ENCODE measurements around the gene NR1H3.

Gene NR1H3

DNA sequence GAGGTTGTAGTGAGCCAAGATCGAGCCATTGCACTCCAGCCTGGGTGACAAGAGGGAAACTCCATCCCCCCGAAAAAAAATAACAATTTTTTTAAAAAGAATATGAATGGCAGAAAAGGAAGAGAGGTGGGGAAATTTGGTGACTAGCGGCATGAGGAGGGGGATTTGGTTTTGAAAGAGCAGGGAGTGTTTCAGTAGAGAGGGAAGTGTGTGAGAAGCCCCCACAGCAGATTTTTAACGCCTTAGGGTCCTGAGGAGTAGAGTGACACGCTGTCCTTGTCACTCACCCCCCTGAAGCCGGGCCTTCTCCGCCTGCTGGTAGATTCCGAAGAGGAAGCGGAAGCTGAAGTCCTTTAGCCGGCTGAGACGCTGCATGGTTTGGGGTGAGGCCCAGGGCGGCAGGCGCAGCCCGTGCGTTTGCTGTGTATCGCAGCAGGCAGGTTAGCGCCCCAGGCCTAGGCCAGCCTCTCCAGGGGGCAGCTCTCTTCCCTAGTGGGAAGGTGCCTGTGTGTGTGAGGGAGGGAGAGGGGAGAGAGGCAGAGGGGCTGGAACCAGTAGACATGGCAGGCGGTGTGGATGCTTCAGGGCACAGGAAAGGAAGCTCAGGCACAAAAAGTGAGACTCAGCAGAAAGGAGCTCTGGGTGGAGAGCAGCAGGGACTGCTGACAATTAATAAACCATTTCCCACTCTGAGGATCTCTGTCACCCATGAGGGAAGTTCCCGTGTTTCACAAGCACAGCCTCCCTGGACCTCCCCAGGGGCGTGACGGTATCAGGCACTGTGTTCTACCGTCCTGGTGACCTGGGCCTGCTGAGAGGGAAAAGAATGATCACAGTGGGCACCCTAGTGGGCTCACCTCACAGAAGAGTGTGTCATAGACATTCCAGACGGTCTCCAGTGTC, 13.1 kb upstream of the NR1H3 start:
- no peak for DNase-seq

DNA sequence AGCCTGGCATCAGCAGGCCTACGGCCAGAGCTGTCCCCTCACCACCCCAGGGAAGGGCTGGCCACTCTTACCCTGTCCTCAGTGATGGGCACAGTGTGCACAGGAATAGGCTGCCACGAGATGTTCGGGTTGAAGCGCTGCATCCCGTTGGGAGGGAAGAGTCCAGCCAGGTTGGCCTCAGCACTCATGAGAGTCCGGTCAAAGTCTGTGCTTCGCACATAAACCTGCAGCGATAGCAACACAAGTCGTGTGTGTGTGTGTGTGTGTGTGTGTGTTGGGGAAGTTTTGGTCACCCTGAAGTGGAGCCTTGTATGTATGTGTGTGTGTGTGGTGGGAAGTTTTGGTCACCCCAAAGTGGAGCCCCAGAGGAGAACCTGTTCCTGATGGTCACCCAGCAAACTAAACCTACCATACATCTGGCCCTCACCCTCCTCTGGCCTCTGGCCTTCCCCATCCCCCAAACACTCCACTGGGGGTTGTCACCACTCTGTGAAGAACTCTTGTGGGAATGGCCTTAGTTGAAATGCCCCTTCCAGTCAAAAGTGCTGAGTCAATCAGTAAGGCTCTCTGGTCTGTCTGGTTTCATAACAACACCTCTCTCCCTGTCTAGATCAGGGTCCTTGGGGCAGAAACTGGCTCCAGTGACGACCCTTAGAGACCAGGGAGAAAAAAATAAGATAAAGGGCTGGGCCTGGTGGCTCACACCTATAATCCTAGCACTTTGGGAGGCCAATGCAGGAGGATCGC, 12.0 kb upstream of the NR1H3 start:
- DNase-seq: no peak

DNA sequence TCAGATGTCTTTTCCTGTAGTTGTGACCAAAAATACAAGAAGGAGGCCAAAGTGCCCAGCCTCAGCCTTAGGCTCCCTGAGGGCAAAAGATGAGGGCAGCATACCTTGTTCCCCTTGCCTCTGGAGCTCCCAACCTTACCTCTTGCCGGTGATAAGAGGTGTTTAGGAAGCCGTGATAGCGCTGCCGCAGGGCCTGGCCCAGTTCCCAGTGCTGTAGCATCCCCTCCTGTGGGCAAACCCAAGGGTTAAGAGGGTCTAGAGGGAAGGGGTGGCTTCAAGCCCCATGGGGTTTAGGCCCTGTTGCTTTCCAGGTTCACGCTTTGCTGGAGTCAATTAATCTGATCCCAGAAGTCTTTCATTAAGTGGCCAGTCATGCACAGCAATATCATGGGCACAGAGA, 10.3 kb upstream of the NR1H3 start:
- DNase-seq: no peak

DNA sequence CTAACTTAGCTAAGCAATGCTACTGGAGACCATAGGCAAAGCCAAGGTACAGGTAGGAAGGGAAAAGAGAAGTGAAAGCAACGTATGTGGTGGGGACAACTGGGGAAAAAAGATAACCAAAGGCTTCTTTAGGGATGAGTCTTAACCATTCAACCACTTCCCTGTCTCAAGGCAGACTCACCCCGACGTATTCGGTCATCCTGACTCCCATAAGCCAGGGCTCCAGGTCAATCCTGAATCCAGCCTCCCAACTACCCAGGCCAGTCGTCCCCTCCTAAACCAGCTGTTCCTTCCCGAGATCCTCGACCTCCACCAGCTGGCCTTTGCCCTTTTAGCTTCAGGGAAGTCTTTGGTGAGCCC, 9.5 kb upstream of the NR1H3 start:
- no peak for DNase-seq

DNA sequence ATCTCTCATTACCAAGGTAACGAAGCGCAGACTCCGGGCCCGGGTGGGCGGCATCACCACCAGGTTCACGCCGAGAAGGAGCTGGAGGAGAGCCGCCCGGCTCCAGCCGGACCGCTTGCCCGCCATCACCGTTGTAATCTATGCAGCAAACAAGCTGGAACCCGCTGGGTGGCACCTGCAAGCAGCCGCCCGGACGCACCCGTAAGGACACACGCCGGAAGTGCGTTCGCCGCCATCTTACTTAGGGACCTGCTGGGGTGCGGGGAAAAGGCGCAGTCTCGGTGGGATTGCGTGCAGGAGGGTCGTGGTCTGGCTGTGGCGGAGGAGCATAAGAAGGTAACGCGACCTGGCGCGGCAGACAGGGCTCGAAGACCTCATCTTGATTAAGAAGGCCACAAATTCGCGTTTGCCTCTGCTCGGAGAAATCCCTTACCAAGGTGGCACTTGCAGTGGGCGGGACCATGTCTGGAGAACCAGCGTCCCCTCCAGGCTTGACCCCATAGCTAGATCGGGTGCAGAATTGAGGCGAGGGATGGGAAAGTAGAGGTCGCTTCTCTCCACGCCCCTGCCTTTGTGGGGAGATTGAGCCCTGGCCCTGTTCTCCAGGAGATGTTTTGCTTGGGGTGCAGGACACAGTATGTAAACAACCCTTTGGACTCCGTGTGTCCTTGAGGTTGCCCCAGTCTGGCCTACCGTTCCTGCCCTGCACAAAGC, 9.0 kb upstream of the NR1H3 start, which contains the start of gene ACP2:
ACP2 (minus strand) TSS at position 151 of the 714 bp plus-strand sequence; CDS start at position 126, 25 bp downstream.
- peak; percentile 95 for DNase-seq

GRCh38 chr11:47249378-47249715, 8.4 kb upstream of the NR1H3 start:
- no peak for DNase-seq

GRCh38 chr11:47251751-47252150, 6.0 kb upstream of the NR1H3 start:
- DNase-seq: no peak

DNA sequence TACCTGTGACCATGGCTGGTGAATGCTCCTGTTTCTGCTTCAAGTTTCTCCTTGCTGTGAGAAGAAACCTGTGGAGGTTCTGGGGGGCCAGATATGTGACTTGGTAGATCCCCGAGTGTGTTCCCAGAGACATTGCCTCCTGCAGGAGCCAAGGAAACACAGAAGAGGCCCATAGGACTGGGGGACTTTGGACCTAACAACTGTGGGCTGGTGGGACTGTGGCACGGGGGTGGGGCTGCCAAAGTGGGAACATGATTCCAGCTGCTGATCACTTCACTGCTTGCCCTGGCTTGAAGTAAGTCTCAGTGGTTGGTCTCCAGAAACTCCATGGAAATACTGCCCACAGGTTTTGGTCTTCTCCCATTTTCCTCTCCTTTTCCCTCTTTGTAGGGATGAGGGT, 4.1 kb upstream of the NR1H3 start:
- DNase-seq: no peak

- no peak for DNase-seq
Observed at GRCh38 chr11:47254386-47254785, 3.4 kb upstream of the NR1H3 start.

- DNase-seq: no peak
Observed at GRCh38 chr11:47256374-47256773, 1.4 kb upstream of the NR1H3 start.

GRCh38 chr11:47257177-47257516, 649 bp upstream of the NR1H3 start:
- DNase-seq: no peak

GRCh38 chr11:47258317-47258902, 614 bp downstream of the NR1H3 start:
- no peak for DNase-seq

GRCh38 chr11:47259232-47259977, 1.6 kb downstream of the NR1H3 start:
- peak; percentile 78 for DNase-seq

DNA sequence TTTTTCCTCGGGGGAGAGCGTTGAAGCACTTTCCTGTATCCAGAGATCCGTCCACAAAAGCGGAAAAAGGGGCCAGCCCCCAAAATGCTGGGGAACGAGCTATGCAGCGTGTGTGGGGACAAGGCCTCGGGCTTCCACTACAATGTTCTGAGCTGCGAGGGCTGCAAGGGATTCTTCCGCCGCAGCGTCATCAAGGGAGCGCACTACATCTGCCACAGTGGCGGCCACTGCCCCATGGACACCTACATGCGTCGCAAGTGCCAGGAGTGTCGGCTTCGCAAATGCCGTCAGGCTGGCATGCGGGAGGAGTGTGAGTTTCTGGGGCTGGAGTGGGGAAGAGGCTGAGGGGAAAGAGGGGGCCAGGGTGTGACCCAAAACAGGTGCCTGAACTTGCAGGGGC, 2.6 kb downstream of the NR1H3 start:
- DNase-seq: no peak

DNA sequence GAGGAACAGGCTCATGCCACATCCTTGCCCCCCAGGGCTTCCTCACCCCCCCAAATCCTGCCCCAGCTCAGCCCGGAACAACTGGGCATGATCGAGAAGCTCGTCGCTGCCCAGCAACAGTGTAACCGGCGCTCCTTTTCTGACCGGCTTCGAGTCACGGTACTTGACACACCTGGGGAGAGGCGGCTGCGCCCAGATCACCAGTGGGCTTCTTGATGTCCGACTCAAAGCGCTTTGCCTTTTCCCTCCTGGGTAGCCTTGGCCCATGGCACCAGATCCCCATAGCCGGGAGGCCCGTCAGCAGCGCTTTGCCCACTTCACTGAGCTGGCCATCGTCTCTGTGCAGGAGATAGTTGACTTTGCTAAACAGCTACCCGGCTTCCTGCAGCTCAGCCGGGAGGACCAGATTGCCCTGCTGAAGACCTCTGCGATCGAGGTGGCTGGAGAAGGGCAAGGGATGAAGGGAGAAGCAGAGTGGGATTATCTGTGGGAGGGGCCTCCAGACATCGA, 3.5 kb downstream of the NR1H3 start:
- DNase-seq: no peak

DNA sequence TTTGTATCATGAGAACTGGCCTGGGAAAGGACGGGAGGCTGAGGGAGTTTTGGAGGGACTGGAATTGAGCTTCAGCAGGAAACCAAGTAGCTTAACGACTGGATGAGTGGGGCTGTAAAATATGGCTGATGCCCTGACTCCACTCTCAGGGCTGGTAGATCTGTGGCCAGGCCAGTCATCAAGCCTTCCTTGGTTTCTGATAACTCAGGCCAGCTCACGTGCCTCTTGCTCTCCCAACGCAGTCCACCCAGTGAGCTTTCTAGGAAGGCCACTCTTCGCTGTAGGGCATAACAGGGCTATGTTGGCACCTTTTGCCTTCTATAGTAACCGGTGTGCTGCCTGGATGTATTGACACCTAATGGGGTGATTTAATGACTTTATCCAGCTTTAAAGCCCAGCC, 6.3 kb downstream of the NR1H3 start:
- DNase-seq: no peak

DNA sequence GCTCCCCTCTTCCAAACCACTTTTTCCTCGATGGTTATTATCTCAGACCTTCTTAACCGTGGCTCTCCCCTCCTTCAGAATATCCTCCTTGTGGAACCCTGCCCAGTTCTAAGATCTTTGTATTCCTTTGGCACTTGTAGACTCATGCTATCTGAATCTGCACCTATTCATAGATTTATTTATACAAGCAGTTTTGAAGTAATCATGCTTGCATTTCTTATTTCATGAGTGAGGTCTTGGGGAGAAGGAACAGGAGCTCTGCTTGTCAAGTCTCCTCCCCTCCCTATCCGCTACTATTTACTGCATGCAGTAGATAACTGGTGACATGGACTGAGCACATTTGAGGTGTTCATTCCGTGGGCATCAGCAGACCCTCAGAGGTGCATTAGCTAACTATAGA, 6.7 kb downstream of the NR1H3 start:
- DNase-seq: no peak

DNA sequence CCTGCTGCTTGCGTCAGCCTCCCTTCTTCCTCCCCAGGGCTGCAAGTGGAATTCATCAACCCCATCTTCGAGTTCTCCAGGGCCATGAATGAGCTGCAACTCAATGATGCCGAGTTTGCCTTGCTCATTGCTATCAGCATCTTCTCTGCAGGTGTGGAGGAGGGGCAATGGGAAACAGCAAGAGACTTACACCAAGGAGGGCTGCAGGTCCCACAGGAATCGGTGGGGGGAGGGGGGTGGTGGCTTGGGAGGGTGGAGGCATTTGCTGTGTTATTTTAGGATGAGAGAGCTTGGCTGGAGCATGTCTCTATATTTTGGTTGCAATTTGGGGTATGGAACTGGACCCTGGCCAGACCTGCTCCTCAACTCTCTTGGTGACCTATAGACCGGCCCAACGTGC, 10.1 kb downstream of the NR1H3 start:
- no peak for DNase-seq

- no peak for DNase-seq
Observed at GRCh38 chr11:47268448-47269001, 10.7 kb downstream of the NR1H3 start.

DNA sequence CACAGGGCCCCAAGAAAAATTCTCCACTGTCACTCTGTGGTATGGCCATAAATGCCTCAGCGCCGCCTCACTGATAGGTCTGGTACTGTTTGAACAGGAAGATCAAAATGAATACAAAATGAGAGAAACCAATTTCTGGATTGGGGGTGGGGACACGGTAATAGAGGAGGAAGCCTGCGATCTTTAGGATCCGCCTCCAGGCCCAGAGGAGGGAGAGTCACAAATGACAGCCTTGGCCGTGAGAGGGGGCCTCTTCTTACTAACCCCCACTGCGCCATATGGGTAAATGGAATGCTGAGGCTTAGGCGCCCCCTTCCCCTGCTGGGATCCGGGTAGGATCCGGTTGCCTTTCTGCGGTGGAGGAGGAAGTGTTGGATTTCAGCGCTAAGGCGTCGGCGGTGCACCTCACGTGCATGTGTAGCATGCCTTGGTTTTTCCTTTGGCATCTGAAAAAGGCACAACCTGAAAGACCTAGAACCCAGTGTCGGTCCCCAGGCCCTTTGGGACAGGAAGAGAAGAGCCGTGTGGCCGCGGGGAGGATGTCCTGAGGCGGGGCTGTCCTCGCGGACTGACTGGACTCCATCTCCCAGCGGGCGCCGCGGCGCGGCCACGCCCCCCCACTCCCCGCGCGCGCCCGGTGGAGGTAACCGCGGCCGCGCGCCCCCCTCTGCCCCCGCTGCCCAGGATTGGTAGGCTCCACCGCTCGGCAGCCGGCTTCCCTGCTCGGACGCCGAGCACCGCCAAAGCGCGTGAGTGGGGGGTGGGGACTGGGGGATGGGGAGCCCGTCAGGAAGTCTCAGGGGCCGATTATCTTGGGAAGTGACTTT, 11.4 kb downstream of the NR1H3 start:
- peak; percentile 95 for DNase-seq

GRCh38 chr11:47269829-47270305, 12.1 kb downstream of the NR1H3 start, which contains the start of gene MADD:
MADD (plus strand) TSS chr11:47270133.
- DNase-seq: no peak

All from activated CD8-positive, alpha-beta memory T cell treated with anti-CD3 and anti-CD28 coated beads for 24 hours (primary cell).